ENCODE measurements around the gene CRIP2.

CRIP2 gene

DNA sequence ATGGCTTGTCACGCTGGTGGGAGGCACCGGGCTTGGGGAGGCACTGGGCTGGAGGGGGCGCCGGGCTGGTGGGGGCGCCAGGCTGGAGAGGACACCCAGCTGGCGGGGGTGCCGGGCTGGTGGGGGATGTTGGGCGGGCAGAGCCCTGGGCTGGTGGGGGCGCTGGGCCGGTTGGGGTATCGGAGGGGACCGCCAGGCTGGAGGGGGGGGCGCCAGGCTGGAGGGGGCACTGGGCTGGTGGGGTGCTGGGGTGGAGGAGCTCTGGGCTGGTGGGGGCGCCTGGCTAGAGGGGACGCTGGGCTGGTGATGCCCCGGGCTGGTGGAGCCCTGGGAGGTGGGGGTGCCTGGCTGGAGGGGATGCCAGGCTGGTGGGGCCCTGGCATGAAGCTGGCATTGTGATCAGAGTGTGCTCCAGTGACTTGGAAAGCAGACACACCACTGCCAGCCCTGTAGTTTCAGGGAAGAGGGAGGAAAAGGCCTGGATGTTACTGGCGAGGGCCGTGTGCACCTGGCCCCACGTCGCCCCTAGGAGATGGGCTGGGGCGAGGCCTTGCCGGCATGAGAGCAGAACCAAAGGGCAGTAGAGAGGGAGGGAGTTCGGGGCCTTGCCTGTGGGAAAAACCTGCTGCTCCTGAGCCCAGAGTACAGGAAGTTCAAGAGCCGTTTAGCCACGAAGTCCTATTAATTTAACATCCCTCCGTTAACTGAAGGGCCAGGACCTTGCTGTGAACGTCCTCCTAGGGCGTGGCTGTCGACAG, 29.5 kb downstream of the CRIP2 start:
- no peak for DNase-seq (ENCODE audit: low read depth)
- H3K4me3 ChIP-seq (ENCODE audit: low read length), result no peak overlapping the region
- TF ChIP-seq, protein P1, sequence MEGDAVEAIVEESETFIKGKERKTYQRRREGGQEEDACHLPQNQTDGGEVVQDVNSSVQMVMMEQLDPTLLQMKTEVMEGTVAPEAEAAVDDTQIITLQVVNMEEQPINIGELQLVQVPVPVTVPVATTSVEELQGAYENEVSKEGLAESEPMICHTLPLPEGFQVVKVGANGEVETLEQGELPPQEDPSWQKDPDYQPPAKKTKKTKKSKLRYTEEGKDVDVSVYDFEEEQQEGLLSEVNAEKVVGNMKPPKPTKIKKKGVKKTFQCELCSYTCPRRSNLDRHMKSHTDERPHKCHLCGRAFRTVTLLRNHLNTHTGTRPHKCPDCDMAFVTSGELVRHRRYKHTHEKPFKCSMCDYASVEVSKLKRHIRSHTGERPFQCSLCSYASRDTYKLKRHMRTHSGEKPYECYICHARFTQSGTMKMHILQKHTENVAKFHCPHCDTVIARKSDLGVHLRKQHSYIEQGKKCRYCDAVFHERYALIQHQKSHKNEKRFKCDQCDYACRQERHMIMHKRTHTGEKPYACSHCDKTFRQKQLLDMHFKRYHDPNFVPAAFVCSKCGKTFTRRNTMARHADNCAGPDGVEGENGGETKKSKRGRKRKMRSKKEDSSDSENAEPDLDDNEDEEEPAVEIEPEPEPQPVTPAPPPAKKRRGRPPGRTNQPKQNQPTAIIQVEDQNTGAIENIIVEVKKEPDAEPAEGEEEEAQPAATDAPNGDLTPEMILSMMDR (conservative IDR thresholded peaks at IDR 0.05; ENCODE audit: low read length), result no peak

DNA sequence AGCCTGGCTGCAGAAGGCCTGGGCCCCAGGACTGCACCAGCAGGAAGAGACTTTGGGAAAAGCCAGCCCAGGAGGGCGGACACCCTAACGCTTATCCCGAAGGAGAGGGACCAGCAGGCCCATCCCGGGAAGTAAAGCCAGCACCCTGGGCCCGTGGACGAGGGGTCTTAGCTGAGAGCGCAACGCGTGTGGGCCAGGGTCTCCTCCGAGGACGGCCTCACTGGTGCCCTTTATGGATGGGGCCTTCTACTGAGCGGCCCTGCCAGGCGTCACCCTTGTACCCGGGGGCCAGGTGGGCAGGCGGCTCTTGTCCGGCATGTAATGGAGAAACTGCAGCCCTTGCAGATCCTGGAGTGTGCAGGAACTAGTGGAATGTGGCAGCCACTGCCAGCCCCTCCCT, 30.5 kb downstream of the CRIP2 start:
- TF ChIP-seq, protein P1 (conservative IDR thresholded peaks at IDR 0.05; ENCODE audit: low read length), result no peak
- no peak overlapping the region for H3K4me3 ChIP-seq (ENCODE audit: low read length)
- no peak for DNase-seq (ENCODE audit: low read depth)

DNA sequence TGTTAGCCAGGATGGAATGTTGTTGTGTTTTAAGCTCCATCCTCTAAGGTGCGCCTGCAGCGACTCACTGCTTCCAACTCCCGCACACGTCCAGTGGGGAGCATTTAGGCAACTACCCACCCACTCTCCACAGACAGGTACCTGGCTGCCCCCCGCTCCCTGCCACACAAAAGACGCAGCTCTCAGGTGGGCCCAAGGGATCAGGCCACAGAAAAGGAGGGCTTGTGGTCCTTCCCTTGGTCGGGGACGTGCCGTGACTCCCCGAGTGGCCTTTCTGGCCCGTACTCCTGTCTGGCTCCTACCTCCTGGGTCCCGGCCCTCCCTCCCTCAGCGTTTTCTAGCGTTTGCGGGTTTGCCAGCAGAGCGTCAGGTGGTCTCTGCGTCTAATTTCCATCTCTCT, 32.6 kb downstream of the CRIP2 start:
- no peak overlapping the region for H3K4me3 ChIP-seq (ENCODE audit: low read length)
- TF ChIP-seq, protein P1 (conservative IDR thresholded peaks at IDR 0.05; ENCODE audit: low read length), result no peak
- no peak for DNase-seq (ENCODE audit: low read depth)

DNA sequence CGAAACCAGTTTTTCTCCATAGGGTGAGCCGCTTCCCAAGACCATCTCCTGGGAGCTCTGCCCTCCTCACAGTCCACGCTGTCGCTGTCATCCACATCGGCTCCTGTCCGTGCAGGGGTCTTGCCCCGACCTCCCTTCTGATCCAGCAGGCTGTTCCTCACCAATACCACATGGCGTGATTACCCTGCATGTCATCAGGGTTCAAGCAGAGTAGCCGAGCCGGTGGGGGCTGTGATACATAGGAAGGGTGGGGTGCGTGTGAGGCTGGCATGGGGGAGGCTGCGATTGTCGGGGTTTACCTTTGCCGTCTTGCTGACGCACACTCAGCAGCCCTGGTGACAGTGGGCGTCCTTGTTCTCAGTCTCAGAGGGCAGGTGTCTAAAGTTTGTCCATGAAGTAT, 33.4 kb downstream of the CRIP2 start:
- TF ChIP-seq, protein P1 (conservative IDR thresholded peaks at IDR 0.05; ENCODE audit: low read length), result no peak
- no peak overlapping the region for H3K4me3 ChIP-seq (ENCODE audit: low read length)
- no peak for DNase-seq (ENCODE audit: low read depth)

DNA sequence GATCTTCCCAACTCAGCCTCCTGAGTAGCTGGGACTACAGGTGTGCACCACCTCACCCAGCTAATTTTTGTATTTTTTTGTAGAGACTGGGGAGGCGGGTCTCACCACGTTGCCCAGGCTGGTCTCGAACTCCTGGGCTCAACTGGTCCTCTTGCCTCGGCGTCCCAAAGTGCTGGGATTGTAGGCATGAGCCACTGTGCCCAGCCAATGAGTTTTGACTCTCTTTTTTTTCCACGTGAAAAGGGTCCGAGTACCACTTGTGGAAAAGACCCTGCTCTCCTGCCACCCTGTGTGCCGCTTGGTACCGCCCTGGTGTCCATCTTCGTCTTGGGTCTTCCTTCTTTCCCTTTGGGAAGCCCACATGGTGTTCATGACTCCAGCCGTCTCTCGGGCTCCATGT, 34.0 kb downstream of the CRIP2 start:
- TF ChIP-seq, protein P1 (conservative IDR thresholded peaks at IDR 0.05; ENCODE audit: low read length), result no peak
- no peak for DNase-seq (ENCODE audit: low read depth)
- no peak overlapping the region for H3K4me3 ChIP-seq (ENCODE audit: low read length)

DNA sequence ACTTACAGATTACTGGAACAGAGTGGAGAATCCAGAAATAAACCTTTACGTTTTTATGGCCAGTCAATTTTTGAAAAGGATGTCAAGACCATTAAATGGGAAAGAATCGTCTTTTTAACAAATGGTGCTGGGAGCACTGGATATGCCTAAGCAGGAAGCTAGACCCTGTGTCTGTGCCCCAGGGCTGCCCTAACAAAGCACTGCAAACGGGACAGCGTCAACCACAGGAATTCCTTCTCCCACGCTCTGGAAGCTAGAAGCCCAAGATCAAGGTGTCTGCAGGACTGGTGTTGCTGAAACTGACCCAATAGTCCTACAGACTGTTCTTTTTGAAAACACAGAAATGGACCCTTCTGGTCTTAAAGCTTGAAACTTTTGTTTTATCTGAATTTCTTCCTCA, 42.5 kb downstream of the CRIP2 start:
- no peak overlapping the region for H3K4me3 ChIP-seq (ENCODE audit: low read length)
- no peak for DNase-seq (ENCODE audit: low read depth)
- TF ChIP-seq, protein P1 (conservative IDR thresholded peaks at IDR 0.05; ENCODE audit: low read length), result no peak

DNA sequence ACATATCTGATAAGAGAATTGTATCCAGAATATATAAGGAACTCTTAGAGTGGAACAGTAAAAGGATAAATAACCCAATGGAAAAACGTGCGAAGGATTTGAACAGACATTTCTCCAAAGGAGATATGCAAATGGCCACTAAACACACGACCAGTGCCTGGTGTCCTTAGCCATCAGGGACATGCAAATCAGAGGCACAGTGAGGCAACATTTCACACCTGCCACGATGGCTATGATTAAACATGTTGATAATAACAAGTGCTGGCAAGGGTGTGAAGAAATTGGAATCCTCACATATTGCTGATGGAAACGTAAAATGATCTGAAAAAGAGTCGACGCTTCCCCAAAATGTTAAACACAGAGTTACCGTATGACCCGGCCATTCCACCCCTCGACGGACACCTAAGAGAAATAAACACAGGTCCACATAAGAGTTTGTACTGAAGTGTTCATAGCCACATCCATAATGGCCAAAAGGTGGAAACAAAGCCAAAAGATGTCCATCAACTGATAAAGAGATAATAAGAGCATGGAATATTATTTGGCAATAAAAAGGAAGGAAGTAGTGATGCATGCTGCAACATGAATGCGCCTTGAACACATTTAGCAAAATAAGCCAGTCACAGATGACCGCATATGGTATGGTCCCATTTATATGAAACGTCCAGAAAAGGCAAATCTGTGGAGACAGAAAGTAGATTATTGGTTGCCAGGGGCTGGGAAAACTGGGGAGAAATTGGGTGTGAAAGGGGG, 45.5 kb downstream of the CRIP2 start:
- no peak overlapping the region for H3K4me3 ChIP-seq (ENCODE audit: low read length)
- DNase-seq (ENCODE audit: low read depth), result no peak
- TF ChIP-seq, protein P1 (conservative IDR thresholded peaks at IDR 0.05; ENCODE audit: low read length), result no peak
